K562 (cell line): ENCODE data around the gene CCT4. TPM values are rescaled to one million over a fixed set of nuclear protein-coding genes. Genes with fewer than 3 reads are reported as not detected.

ENCODE experiments used
- ATAC-seq: fragments of 200-7000 bp; cut with Tn5 transposase; 3 replicates; pipeline ENCODE4 v1.9.1; 2020; ENCODE audit warnings: moderate library complexity
- BruUV-seq: library from RNA; stranded (reverse); fragments of 400-500 nt; replicated peaks from 2 replicates; lab custom pipeline; 2021; lab: Mats Ljungman, UMichigan
- CTCF ChIA-PET: fragments of 300-600 bp; formaldehyde crosslinking; extraction: SDS; loops from one replicate; lab custom pipeline; 2021; ENCODE audit warnings: low intra/inter-chr PET ratio; lab: Yijun Ruan, JAX
- POLR2A ChIA-PET: fragments of 300-600, 350-650 bp; sonication (Branson Sonifier 250); formaldehyde crosslinking; extraction: SDS; loops from one replicate; lab custom pipeline; 2021; ENCODE audit warnings: antibody characterized with exemption, inconsistent platforms; lab: Yijun Ruan, JAX
- DNase-seq, 4 experiments: peaks; one replicate each; pipeline versions ENCODE4 v3.0.0 to v3.0.0-alpha.2; 2011 to 2018; ENCODE audit warnings: low spot score in 3 of 4, mixed read lengths in 3 of 4; ENCODE audit errors: extremely low read depth in 1 of 4
- FAIRE-seq: peaks from 2 replicates; lab custom pipeline; 2011; peaks lifted over from hg19 to GRCh38; lab: Jason Lieb, UNC
- H2AFZ ChIP-seq: 2 replicates; pipeline ENCODE4 v1.6.0; 2011; ENCODE audit warnings: low read depth, low read length, control low read depth, inconsistent platforms
- H3K27ac ChIP-seq: fragments of 200-600 bp; 3 replicates; pipeline ENCODE4 v1.8.0; 2011; ENCODE audit warnings: low read depth, mild to moderate bottlenecking, control low read depth, inconsistent platforms, low read length, moderate library complexity, mixed read lengths; ENCODE audit errors: extremely low read depth
- H3K27me3 ChIP-seq, 2 experiments: fragments of 300-600 bp in 1 of 2; 2 replicates in 1 of 2; 3 replicates in 1 of 2; pipeline versions ENCODE4 v1.6.0 to v1.8.0; 2011; ENCODE audit warnings: inconsistent platforms in 2 of 2, low read length in 2 of 2, mild to moderate bottlenecking in 1 of 2, mixed read lengths in 1 of 2, moderate library complexity in 1 of 2; ENCODE audit not compliant: control insufficient read depth in 2 of 2, insufficient read depth in 2 of 2
- H3K36me3 ChIP-seq: fragments of 300-600 bp; 3 replicates; pipeline ENCODE4 v1.8.0; 2011; ENCODE audit warnings: mild to moderate bottlenecking, low read length, inconsistent platforms; ENCODE audit not compliant: control insufficient read depth, insufficient read depth
- H3K4me1 ChIP-seq, 2 experiments: fragments of 200-600 bp in 1 of 2; replicated peaks in 1 of 2; 2 replicates in 1 of 2; 3 replicates in 1 of 2; pipeline versions ENCODE4 v1.5.1 to v1.8.0; 2011; ENCODE audit warnings: inconsistent platforms in 2 of 2, low read length in 2 of 2, mild to moderate bottlenecking in 1 of 2, mixed read lengths in 1 of 2, moderate library complexity in 1 of 2; ENCODE audit not compliant: control insufficient read depth in 2 of 2, insufficient read depth in 2 of 2
- H3K4me2 ChIP-seq: 2 replicates; pipeline ENCODE4 v1.6.1; 2011; ENCODE audit warnings: low read length, control low read depth, inconsistent platforms, mixed read lengths; ENCODE audit not compliant: insufficient read depth
- H3K4me3 ChIP-seq: fragments of 200-600 bp; sonication (generic), shearing (Covaris generic); 2 replicates; pipeline ENCODE4 v1.5.1; 2016; ENCODE audit warnings: control low read depth, inconsistent platforms
- H3K79me2 ChIP-seq: fragments of 200-600 bp; 3 replicates; pipeline ENCODE4 v1.8.0; 2011; ENCODE audit warnings: low read length, inconsistent platforms; ENCODE audit not compliant: control insufficient read depth, insufficient read depth
- H3K9ac ChIP-seq, 2 experiments: 2 replicates each; pipeline versions ENCODE4 v1.6.0 to v1.6.1; 2011; ENCODE audit warnings: low read depth in 2 of 2, low read length in 2 of 2, control low read depth in 1 of 2, inconsistent platforms in 1 of 2, mild to moderate bottlenecking in 1 of 2, mixed read lengths in 1 of 2; ENCODE audit not compliant: insufficient read depth in 1 of 2
- H3K9me1 ChIP-seq: one replicate; pipeline ENCODE4 v1.6.0; 2011; ENCODE audit warnings: inconsistent platforms, mild to moderate bottlenecking, low read length, moderate library complexity; ENCODE audit not compliant: control insufficient read depth, insufficient read depth
- H3K9me3 ChIP-seq: replicated peaks from 2 replicates; pipeline ENCODE4 v1.5.1; 2011; ENCODE audit warnings: low read depth, low read length, inconsistent platforms; ENCODE audit not compliant: control insufficient read depth, insufficient read depth
- H4K20me1 ChIP-seq: replicated peaks from 2 replicates; pipeline ENCODE4 v1.6.1; 2011; ENCODE audit warnings: low read length, inconsistent platforms, mixed read lengths; ENCODE audit not compliant: control insufficient read depth, insufficient read depth
- CEBPB ChIP-seq: fragments of 450-650 bp; IDR thresholded peaks from 2 replicates; pipeline ENCODE4 v1.6.1; 2016; ENCODE audit warnings: missing genetic modification characterization, missing compliant biosample characterization
- CEBPG ChIP-seq, 3 experiments: fragments of 200-800 bp in 1 of 3; sonication (Bioruptor generic) in 1 of 3; sonication (generic) in 1 of 3; formaldehyde crosslinking in 1 of 3; IDR thresholded peaks in 2 of 3; conservative IDR thresholded peaks in 1 of 3; 2 replicates each; pipeline versions ENCODE4 v1.6.1 to v1.8.0; 2016 to 2022; ENCODE audit warnings: missing compliant biosample characterization in 2 of 3, missing genetic modification characterization in 2 of 3, mild to moderate bottlenecking in 1 of 3, missing genetic modification reagents in 1 of 3
- E4F1 ChIP-seq: fragments of 250-450 bp; sonication (Bioruptor Pico); IDR thresholded peaks from 2 replicates; pipeline ENCODE4 v1.5.0; 2021; ENCODE audit warnings: mild to moderate bottlenecking, borderline replicate concordance
- WGBS: fragments of 100-300 bp; shearing (Covaris generic); methylation state at CpG from one replicate; pipeline ENCODE4 v1.1.6; 2016; ENCODE audit warnings: low coverage, mixed read lengths; ENCODE audit not compliant: insufficient coverage; ENCODE audit errors: missing lambda C conversion rate; 5-methylcytosine and 5-hydroxymethylcytosine counted together
- in situ Hi-C: fragments of 300-500 bp; cut with MboI; formaldehyde crosslinking; loops from 4 replicates; pipeline ENCODE4 v1.15.0; 2018; ENCODE audit warnings: inconsistent platforms, mixed read lengths
- intact Hi-C: fragments of 100-400 bp; cut with micrococcal nuclease; formaldehyde crosslinking; loops from 2 replicates; pipeline ENCODE4 v1.14.2; 2022
- polyA plus RNA-seq, 8 experiments: library from polyadenylated mRNA; depleted of rRNA in 4 of 8; stranded (reverse) in 5 of 8; unstranded in 3 of 8; fragments of >200 nt; fragmentation: Nextera tagmentation in 2 of 8; fragmentation: Illumina TruSeq in 1 of 8; extraction: Ambion mirVana in 2 of 8; extraction: Trizol in 1 of 8; gene quantifications; 2 replicates each; pipeline versions ENCODE4 v1.2.1 to v1.2.3, GENCODE V29; 2011 to 2014; ENCODE audit warnings: inconsistent platforms in 1 of 8, missing spikeins in 1 of 8
- total RNA-seq, 7 experiments: library from RNA; depleted of rRNA in 6 of 7; stranded (reverse); fragments of >200 nt in 6 of 7; fragmentation: Illumina TruSeq in 2 of 7; extraction: Trizol in 2 of 7; gene quantifications; 2 replicates each; pipeline versions ENCODE4 v1.2.1 to v1.2.3, GENCODE V29; 2011 to 2021; ENCODE audit warnings: low replicate concordance in 1 of 7

Gene CCT4
- total and polyA plus RNA-seq, 9 of the 15 experiments (the other 6 are each of a cell fraction or from before 2014, with no cell fraction given), result 101 to 368 (median 303) TPM

DNA sequence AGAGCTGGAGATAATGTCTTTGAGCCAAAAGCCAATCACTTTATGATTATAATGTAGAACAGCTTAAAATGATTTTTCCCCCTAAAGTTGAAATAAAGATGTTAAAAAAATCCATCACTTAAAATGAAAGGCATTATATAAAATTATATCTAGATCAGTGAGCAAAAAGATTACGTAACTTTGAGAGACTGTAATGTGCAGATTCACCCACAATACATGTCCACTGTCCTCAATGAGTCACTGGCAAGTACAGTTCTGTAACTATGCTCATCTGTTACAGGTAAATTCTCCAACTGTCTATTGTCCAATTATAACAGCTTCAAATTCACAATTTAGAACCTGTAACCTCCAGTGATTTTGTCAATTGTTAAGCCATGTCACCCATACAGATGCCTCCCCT lies 53.6 kb downstream of the CCT4 start:
- intact Hi-C loops, result no loop called here
- Histone ChIP-seq H4K20me1 (no peaks in the 10 kb centered on the region), H3K4me3 (no peak overlapping the region), H3K9ac (no peak overlapping the region), H3K79me2 (no peaks in the 10 kb centered on the region), H3K27me3 (no peaks in the 10 kb centered on the region), H3K4me2 (no peak overlapping the region), H2AFZ (no peak overlapping the region), H3K27ac (no peak overlapping the region), H3K36me3 (no peaks in the 10 kb centered on the region), H3K9me3 (no peaks in the 10 kb centered on the region), H3K4me1 (no peaks in the 10 kb centered on the region), H3K9me1 (no peaks in the 10 kb centered on the region)
- ATAC-seq (no peak), FAIRE-seq (no peak), DNase-seq (no peak)
- ChIA-PET POLR2A (no interaction called here), CTCF (no interaction called here)
- no TSS peak for BruUV-seq
- TF ChIP-seq CEBPB (tag) (peak; percentile 78), CEBPG (CRISPR knock-in tag; IDR thresholded peaks at IDR 0.05) (no peak), CEBPG (tag; conservative IDR thresholded peaks at IDR 0.05 in 1 of 2, IDR thresholded peaks at IDR 0.05 in 1 of 2) (peak; percentile 56 to 68; a peak in 3 of 4 replicates), E4F1 (CRISPR knock-in tag) (no peak)
- in situ Hi-C loops, result no loop called here
- 43% methylated on average over 1 of the region's 1 CpG for WGBS
